Measurements from ENCODE around the gene CNN2. TPM values are rescaled to one million over a fixed set of nuclear protein-coding genes. Genes with fewer than 3 reads are reported as not detected.

The CNN2 gene
- total and polyA plus RNA-seq, 2 of the 13 experiments (the other 11 are each of a cell fraction or from before 2014, with no cell fraction given): 63.6 to 70.0 TPM

GRCh38 chr19:1027650-1028061, 1.2 kb downstream of the CNN2 start:
- Histone ChIP-seq H3K27ac (ENCODE audit: extremely low read length, insufficient read depth, low read length) (peak overlapping the region; percentile 80), H3K4me1 (ENCODE audit: insufficient read depth, low read length) (peaks cover 13% of the 10 kb centered on the region; the same call in 1 of the 2 replicates), H3K9ac (ENCODE audit: insufficient read depth, low read depth, low read length) (peak overlapping the region; percentile 89), H3K9me3 (ENCODE audit: low read length) (no peaks in the 10 kb centered on the region), H3K36me3 (replicated peaks in 1 of 2; ENCODE audit: control insufficient read depth in 1 of 2, insufficient read depth in 2 of 2, low read length in 2 of 2) (peaks cover 12 to 17% of the 10 kb centered on the region in 2 experiments), H4K20me1 (ENCODE audit: insufficient read depth, low read length) (0 out of 2 replicates have a peak, but pooled peaks cover 2% of the 10 kb centered on the region), H3K79me2 (ENCODE audit: insufficient read depth, low read length) (peaks cover 27% of the 10 kb centered on the region), H3K4me3 (replicated peaks in 1 of 3; ENCODE audit: insufficient read depth in 1 of 3, low read depth in 2 of 3, low read length in 3 of 3) (peak overlapping the region; percentile 66 to 93 (median 82)), H3K4me2 (ENCODE audit: low read depth, low read length) (peak overlapping the region; percentile 97), H3K27me3 (ENCODE audit: control insufficient read depth in 1 of 2, insufficient read depth in 2 of 2, low read length in 2 of 2) (no peaks in the 10 kb centered on the region; a peak in 1 of 5 replicates), H2AFZ (ENCODE audit: low read length) (no peak overlapping the region)
- DNase-seq (ENCODE audit: low spot score): no peak
- CTCF ChIA-PET (ENCODE audit: low intra/inter-chr PET ratio, low total read pairs): no interaction called here
- in situ Hi-C loops (cut with HindIII; ENCODE audit: extremely low pct_ligation_motif_present, low pct_unique_long_range_greater_than_20kb): no loop called here
- BruUV-seq (replicated peaks): no TSS peak
- intact Hi-C loops (cut with micrococcal nuclease; ENCODE audit: unreplicated experiment): no loop called here
- no CpG with 5 or more reads among the region's 16 CpGs for WGBS (ENCODE audit: low lambda C conversion rate)
- peak; percentile 14 for ATAC-seq
- no peak for FAIRE-seq
- POLR2A ChIA-PET: interaction anchor here (0.9 to 6.7 kb wide), 11 partner anchors 8 to 348 kb away, joined by 3 to 71 read pairs (median 4); partner anchors contain the start of genes ABCA7 and GPX4
- 0 out of 2 replicates have a peak, but pooled peaks have one; percentile 6 for TF ChIP-seq SNAPC4 (CRISPR knock-in tag; IDR thresholded peaks at IDR 0.05)
- no peak for TF ChIP-seq ZBTB1 (CRISPR knock-in tag; IDR thresholded peaks at IDR 0.05; ENCODE audit: borderline replicate concordance)
- TF ChIP-seq MXD1 (CRISPR knock-in tag; IDR thresholded peaks at IDR 0.05): peak; percentile 19; the same call in 1 of the 2 replicates
- TF ChIP-seq DZIP1 (CRISPR knock-in tag; IDR thresholded peaks at IDR 0.05): peak; percentile 73; the same call in 1 of the 2 replicates
- no peak for TF ChIP-seq TEAD2 (CRISPR knock-in tag; IDR thresholded peaks at IDR 0.05)
- no peak for TF ChIP-seq STAT6 (CRISPR knock-in tag; IDR thresholded peaks at IDR 0.05; ENCODE audit: borderline replicate concordance)
- TF ChIP-seq ZBTB38 (CRISPR knock-in tag; IDR thresholded peaks at IDR 0.05): 0 out of 2 replicates have a peak, but pooled peaks have one; percentile 2
- TF ChIP-seq REPIN1 (CRISPR knock-in tag; IDR thresholded peaks at IDR 0.05; ENCODE audit: borderline replicate concordance, low read depth): peak; percentile 6; the same call in 1 of the 2 replicates
- peak; percentile 26; the same call in 1 of the 2 replicates for TF ChIP-seq KDM5B (CRISPR knock-in tag; IDR thresholded peaks at IDR 0.05; ENCODE audit: borderline replicate concordance)
- TF ChIP-seq FOXC1 (CRISPR knock-in tag; IDR thresholded peaks at IDR 0.05; ENCODE audit: borderline replicate concordance): 0 out of 2 replicates have a peak, but pooled peaks have one; percentile 32
- 0 out of 2 replicates have a peak, but pooled peaks have one; percentile 44 for TF ChIP-seq ZNF224 (CRISPR knock-in tag; IDR thresholded peaks at IDR 0.05)
- peak; percentile 26 for TF ChIP-seq AGO2 (optimal IDR thresholded peaks at IDR 0.05; ENCODE audit: low read depth, low read length)

All from HepG2 (cell line).